Activated T-cell treated with anti-CD3 and anti-CD28 coated beads for 48 hours (primary cell): Measurements from ENCODE around the gene PARP14.
A peak's percentile ranks its signal among the peaks of the same experiment; 100 is the strongest.
"Not testable (repeated sequence)": the region's sequence is repeated elsewhere in the genome, so short reads cannot be mapped to it uniquely, and the experiment has no call there.

Source experiments
- DNase-seq: peaks from one replicate; pipeline ENCODE4 v3.0.0-alpha.2; 2020; ENCODE audit warnings: low read depth

The PARP14 gene

GRCh38 chr3:122679085-122679881 is 1.4 kb upstream of the PARP14 start:
- peak; percentile 73 for DNase-seq

DNA sequence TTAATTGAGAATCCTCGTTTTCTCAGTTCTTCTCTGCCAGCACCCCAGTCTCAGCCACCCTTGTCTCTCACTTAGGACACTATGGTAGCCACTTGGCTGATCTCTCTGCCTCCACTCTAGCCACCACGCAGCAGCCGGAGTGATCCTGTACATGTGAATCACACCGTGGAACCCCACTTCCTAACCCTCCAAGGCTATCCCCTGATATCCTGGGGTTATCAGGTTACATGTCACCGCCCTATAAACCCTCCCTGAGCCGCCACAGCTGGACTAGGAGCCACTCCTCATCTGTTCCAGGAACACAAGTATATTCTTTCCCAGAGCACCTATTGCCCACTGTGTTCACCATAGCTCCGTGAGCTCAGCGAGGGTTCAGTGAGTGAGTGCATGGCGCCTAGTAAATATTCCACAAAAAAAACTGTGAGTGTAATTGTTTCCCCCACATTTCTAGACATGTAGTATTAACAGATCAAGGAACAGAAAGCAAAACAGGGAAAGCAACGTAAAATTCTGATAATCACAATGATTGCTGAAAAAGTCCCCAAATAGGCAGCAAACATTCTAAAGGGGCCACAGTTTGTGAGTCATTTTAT is 661 bp upstream of the PARP14 start:
- DNase-seq: no peak

- no peak for DNase-seq
Observed at GRCh38 chr3:122681284-122681973, 790 bp downstream of the PARP14 start.

DNA sequence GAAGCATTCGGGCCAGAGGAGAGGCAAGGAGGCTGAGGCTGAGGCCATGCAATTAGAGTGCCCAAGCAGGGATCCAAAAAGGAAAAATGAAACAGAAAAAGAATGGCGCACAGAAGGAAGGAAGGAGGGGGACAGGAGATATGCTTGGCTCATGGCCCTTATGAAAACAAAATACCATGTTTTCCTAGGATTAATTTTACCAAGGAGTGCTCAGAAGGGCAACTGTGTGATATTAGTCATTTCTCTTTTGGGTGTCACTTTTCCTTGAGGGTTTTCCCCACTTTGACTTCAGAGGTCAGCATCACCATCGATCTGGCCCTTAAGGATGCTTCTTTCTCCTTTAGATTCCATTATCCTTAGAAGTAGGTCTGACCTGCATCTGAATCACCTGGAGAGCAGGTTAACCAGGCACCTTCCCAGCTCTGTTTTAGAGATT is 1.4 kb downstream of the PARP14 start:
- no peak for DNase-seq

- DNase-seq: not testable (repeated sequence)
Observed at GRCh38 chr3:122682778-122683411, 2.3 kb downstream of the PARP14 start.

GRCh38 chr3:122687298-122687697 is 6.7 kb downstream of the PARP14 start:
- no peak for DNase-seq

- no peak for DNase-seq
Observed at GRCh38 chr3:122688996-122689395, 8.4 kb downstream of the PARP14 start.

DNA sequence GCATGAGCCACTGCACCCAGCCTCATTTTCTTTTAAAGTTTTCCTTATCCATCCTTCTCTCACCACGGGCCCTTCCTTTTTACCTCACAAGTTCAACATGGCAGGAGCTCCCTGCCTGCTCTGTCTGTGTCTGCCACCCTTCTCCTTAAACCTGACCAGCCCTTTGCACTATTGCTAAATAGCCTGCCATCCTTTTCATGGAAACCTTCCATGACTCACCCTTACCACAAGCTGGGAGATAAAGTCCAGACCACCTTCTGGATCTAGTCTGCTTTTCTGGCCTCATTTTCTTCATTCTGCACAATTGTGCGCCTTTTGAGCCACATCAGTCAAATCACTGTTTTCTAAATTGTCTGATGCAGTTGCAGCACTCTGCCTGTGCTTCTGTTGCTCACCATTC is 8.9 kb downstream of the PARP14 start:
- DNase-seq: no peak

DNA sequence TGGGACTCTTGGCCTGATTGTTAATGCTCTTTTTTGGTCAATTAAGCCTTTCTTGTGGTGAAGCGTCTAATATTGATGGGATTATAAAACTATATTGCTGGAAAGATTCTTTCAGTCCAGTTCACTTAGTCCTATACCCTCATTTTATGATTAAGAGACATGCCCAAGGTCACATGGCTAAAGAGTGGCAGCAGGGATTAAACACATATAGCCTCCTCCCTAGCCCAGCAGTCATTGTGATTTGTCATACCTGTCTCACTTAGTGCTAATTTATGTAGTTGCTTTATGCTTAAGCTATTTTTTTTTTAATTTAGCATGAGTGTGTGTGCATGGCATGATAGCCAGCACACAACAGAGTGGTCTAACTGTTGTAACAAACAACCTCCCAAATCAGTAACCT is 9.5 kb downstream of the PARP14 start:
- no peak for DNase-seq

DNA sequence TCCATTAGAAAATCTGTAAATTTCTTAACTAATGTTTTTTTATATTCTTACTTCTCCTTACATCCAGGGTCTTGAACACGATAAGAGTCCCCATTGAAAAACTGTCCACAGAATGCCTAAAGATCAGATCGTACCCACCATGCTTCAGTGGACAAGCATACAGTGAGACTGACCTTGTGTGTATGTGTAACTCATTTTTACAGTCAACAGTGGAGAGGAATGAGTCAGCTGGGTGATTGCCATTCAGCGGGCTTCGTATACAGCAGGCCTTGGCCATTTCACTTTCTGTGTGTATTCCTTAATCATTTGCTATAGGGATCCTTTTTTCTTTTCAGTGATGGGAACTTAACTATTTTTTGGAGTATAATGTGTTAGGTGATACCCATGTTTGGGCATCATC is 10.6 kb downstream of the PARP14 start:
- DNase-seq: no peak

DNA sequence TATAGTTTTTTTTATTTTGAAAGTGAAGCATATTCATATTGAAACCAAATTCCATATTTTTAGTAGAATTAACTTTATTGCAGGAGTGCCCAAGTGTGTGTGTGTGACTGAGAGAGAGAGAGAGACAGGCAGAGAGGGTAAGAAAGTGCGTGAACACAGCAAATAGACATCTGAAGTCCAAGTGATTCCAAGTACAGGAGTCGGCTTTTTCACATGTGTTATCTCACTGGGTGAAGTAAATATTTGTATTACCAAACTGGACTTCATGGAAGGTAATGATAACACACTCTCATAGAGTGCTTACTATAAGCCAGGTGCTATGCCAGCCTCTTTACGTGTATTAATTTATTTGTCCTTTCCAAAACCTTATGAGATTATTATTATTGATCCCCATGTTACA is 12.0 kb downstream of the PARP14 start:
- no peak for DNase-seq

GRCh38 chr3:122694966-122695365 is 14.3 kb downstream of the PARP14 start:
- DNase-seq: no peak

- DNase-seq: no peak
Observed at GRCh38 chr3:122695927-122696561, 15.4 kb downstream of the PARP14 start.

DNA sequence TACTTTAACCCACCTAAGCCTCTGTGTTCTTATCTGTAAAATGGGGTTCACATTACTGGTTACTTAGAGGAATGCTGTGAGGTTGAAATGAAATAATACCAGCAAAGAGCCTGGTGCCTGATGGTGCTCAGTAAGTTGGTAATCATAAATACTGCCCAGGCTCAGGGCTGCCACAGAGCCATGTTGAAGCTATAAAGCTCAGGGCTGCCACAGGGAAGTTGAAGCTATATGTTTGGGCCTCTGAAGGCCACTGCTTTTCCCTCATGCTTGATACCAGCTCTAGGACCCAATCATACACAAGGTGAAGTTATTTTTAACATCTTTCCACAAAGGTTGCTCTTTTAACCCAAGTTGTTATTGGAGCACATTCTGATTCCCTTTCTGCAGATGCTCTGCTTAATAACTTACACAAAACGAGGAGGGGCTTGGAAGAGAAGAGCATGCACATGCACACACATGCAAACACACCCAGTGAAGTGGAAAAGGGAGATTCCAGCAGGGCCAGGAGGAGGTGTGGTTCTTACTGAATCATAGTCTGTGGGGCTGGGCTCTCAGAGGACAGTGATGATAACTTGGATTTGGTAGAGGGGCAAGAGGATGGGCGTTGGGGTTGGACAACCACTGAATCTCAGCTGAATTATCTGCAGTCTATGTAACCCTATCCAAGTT is 17.4 kb downstream of the PARP14 start:
- DNase-seq: no peak

GRCh38 chr3:122700193-122700592 is 19.6 kb downstream of the PARP14 start:
- DNase-seq: no peak

DNA sequence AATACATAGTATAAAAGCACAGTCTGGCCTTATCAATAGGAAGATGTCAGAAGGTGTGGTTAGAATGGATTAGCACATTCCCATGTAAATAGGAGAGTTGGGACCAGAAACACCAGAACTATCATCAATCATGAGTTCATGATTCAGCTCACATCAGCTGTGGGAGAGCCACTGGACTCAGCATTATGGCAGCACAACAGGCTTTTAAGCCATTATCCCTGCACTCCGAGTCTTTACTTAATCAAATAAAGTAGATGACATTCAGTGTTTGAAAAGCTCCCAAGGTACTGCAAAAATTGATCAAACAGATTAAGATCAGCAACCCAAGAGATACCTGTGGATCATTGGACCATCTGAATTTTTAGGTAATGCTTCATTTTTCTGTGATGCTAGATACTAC is 24.7 kb downstream of the PARP14 start:
- no peak for DNase-seq

- DNase-seq: not testable (repeated sequence)
Observed at GRCh38 chr3:122710616-122711251, 30.1 kb downstream of the PARP14 start.

DNA sequence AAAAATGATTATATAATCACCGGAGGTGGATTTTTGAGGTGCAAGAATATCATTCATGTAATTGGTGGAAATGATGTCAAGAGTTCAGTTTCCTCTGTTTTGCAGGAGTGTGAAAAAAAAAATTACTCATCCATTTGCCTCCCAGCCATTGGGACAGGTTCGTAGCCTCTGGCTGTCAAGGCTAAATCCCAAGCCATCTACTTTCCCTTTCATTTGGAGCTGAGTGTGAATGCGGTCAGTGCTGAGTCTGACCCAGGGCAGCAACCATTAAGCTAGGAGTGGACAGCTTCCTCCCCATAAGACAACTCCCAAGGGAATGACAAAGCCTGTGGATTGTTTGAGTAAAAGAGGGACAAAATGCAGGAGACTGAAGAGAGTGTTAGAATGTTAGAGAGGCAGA is 33.6 kb downstream of the PARP14 start:
- no peak for DNase-seq

DNA sequence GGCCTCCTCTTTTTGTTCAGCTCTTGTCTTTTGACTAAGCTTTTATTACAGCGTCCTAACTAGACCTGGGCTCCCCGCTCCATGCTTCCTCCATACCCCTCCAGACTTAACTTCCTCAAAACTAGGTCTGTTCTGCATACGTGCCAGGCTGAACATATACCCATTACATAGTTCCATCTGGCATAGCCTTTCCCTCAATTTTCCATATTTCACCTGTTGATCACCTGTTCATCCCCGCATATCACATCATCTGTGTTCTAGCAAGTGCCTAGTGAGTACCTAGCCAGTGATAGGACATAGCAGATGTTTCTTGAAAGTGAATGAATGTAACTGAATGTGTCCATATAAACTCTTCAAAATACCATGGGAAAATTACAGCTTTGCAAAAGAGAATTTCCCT is 36.0 kb downstream of the PARP14 start:
- no peak for DNase-seq

DNA sequence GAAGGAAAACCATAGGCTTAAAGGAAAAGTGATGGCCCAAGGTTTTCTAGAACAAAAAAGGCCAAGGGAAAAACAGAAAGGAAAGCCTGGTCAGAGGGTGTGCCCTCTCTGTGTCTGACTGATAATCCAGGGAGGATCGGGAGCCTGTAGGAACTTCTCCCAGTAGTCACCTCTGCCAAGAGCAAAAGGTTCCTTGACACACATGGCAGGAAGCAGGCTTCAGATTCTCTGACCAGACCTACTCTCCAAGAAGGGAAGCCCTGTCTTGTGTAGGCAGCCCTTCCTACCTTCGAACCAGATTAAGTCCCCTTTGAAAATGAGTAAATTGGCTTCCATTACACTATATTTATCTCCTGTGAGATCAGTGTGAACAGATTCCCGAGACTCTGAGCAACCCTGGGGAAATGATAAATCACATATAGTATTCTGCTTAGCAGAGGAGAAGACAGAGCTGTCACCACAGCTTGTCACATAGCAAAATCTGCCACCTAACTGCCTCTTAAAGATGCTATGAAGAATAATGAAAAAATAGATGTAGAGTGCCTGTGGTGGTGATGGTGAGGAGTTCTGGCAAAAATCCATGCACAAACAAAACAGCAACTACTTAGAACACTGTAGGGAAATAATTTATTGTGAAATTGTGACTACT is 38.8 kb downstream of the PARP14 start:
- DNase-seq: no peak

DNA sequence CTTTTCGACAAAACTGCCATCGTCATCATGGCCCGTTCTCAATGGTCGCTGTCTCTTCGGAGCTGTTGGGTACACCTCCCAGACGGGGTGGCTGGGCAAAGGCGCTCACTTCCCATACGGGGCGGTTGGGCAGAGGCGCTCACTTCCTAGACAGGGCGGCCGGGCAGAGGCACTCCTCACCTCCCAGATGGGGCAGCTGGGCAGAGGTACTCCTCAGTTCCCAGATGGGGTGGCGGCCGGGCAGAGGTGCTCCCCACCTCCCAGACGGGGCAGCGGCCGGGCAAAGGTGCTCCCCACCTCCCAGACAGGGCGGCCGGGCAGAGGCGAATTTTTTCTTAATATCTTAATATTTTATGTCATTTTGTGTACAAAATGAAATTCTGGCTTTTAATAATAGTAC is 44.5 kb downstream of the PARP14 start:
- no peak for DNase-seq
